Upper lobe of left lung (tissue), 4 donors: ENCODE results near the gene ZNF761.
"Not testable (repeated sequence)": the region's sequence is repeated elsewhere in the genome, so short reads cannot be mapped to it uniquely, and the experiment has no call there.

Experiments
- CTCF ChIP-seq, 6 experiments: fragments of 450-650 bp in 4 of 6; fragments of 200-600 bp in 2 of 6; sonication (generic) in 2 of 6; IDR thresholded peaks; one replicate each; pipeline ENCODE4 v1.5.1; 2016 to 2019; ENCODE audit warnings: antibody characterized with exemption in 6 of 6
- EP300 ChIP-seq, 4 donors: sonication (generic); formaldehyde crosslinking; IDR thresholded peaks; one replicate each; pipeline ENCODE4 v1.5.1; 2017; ENCODE audit warnings: antibody characterized with exemption in 4 of 4, control low read depth in 2 of 4
- POLR2A ChIP-seq, 4 donors: fragments of 450-650 bp; IDR thresholded peaks; one replicate each; pipeline ENCODE4 v1.5.1; 2016 to 2017; ENCODE audit warnings: antibody characterized with exemption in 4 of 4, mild to moderate bottlenecking in 2 of 4
- POLR2AphosphoS5 ChIP-seq, 2 donors: sonication (generic); formaldehyde crosslinking; IDR thresholded peaks; one replicate each; pipeline ENCODE4 v1.5.1; 2017; ENCODE audit warnings: antibody characterized with exemption in 2 of 2

- not testable (repeated sequence) for TF ChIP-seq CTCF, EP300, POLR2AphosphoS5, POLR2A (IDR thresholded peaks at IDR 0.05)
Measured at GRCh38 chr19:53503671-53504364, 72.0 kb downstream of the ZNF761 start.
